Stimulated activated CD8-positive, alpha-beta memory T cell treated with anti-CD3 and anti-CD28 coated beads, Interleukin-12 subunit alpha, Interleukin-12 subunit beta, amount 100 ng/mL, for 24 hours (primary cell): ENCODE measurements around the gene FOXI3.

Experiments used
- DNase-seq: peaks from one replicate; pipeline ENCODE4 v3.0.0-alpha.2; 2020; ENCODE audit errors: extremely low read depth

The FOXI3 gene

GRCh38 chr2:88452565-88452905 is at the start of gene FOXI3:
FOXI3 (minus strand) TSS chr2:88452693; CDS start chr2:88452535, 158 bp downstream.
- no peak for DNase-seq

GRCh38 chr2:88500691-88501090 is 48.2 kb upstream of the FOXI3 start:
- no peak for DNase-seq

GRCh38 chr2:88499204-88499603 is 46.7 kb upstream of the FOXI3 start:
- DNase-seq, result no peak

- DNase-seq, result no peak
Observed at GRCh38 chr2:88493481-88493880, 41.0 kb upstream of the FOXI3 start.

GRCh38 chr2:88492002-88492401 is 39.5 kb upstream of the FOXI3 start:
- DNase-seq, result no peak

- DNase-seq, result no peak
Observed at GRCh38 chr2:88489181-88489580, 36.7 kb upstream of the FOXI3 start.

- DNase-seq, result no peak
Observed at GRCh38 chr2:88483200-88483599, 30.7 kb upstream of the FOXI3 start.

- DNase-seq, result no peak
Observed at GRCh38 chr2:88481691-88482336, 29.3 kb upstream of the FOXI3 start.

GRCh38 chr2:88472811-88473210 is 20.3 kb upstream of the FOXI3 start:
- no peak for DNase-seq

- DNase-seq, result no peak
Observed at GRCh38 chr2:88471083-88471942, 18.8 kb upstream of the FOXI3 start.

GRCh38 chr2:88469202-88470114 is 17.0 kb upstream of the FOXI3 start:
- DNase-seq, result no peak

- no peak for DNase-seq
Observed at GRCh38 chr2:88464153-88464552, 11.7 kb upstream of the FOXI3 start.

- no peak for DNase-seq
Observed at GRCh38 chr2:88458633-88459032, 6.1 kb upstream of the FOXI3 start.

GRCh38 chr2:88452980-88453582 is 588 bp upstream of the FOXI3 start:
- DNase-seq, result no peak

- DNase-seq, result no peak
Observed at GRCh38 chr2:88451811-88452564, 505 bp downstream of the FOXI3 start.

GRCh38 chr2:88450925-88451810 is 1.3 kb downstream of the FOXI3 start:
- no peak for DNase-seq

GRCh38 chr2:88450186-88450585 is 2.3 kb downstream of the FOXI3 start:
- DNase-seq, result no peak

GRCh38 chr2:88448248-88448647 is 4.2 kb downstream of the FOXI3 start:
- DNase-seq, result no peak

- no peak for DNase-seq
Observed at GRCh38 chr2:88443353-88443938, 9.0 kb downstream of the FOXI3 start.

- DNase-seq, result no peak
Observed at GRCh38 chr2:88442473-88442872, 10.0 kb downstream of the FOXI3 start.
